Mucosa of descending colon (tissue), 3 donors: ENCODE results near the gene KSR1. TPM values are rescaled to one million over a fixed set of nuclear protein-coding genes. Genes with fewer than 3 reads are reported as not detected.

Experiments
- ATAC-seq: fragments of 200-7000 bp; cut with Tn5 transposase; one replicate; pipeline ENCODE4 v1.9.1; 2020; ENCODE audit warnings: mild to moderate bottlenecking, moderate library complexity
- DNase-seq, 3 donors: peaks; one replicate each; pipeline ENCODE4 v3.0.0-alpha.2; 2020
- H3K36me3 ChIP-seq: fragments of 200-600 bp; one replicate; pipeline ENCODE4 v1.8.0; 2021; ENCODE audit warnings: low read depth, mild to moderate bottlenecking
- H3K4me1 ChIP-seq: fragments of 200-600 bp; one replicate; pipeline ENCODE4 v1.8.0; 2021; ENCODE audit warnings: low read depth, mild to moderate bottlenecking
- H3K4me3 ChIP-seq: fragments of 200-600 bp; one replicate; pipeline ENCODE4 v1.8.0; 2021; ENCODE audit warnings: mild to moderate bottlenecking
- H3K9me3 ChIP-seq: fragments of 200-600 bp; one replicate; pipeline ENCODE4 v1.8.0; 2021; ENCODE audit warnings: mild to moderate bottlenecking
- CTCF ChIP-seq: fragments of 200-600 bp; IDR thresholded peaks from one replicate; pipeline ENCODE4 v1.8.0; 2022; ENCODE audit warnings: antibody characterized with exemption, mild to moderate bottlenecking
- intact Hi-C, 2 donors: fragments of 100-400 bp; cut with DNase I in 1 of 2; cut with micrococcal nuclease in 1 of 2; formaldehyde crosslinking; loops; one replicate each; pipeline versions ENCODE4 v1.11.0 to v1.11.1; 2022; cut with DNase I, micrococcal nuclease
- total RNA-seq, 3 donors: library from RNA; stranded (reverse); fragmentation: NEBNext Ultra II Directional in 2 of 3; extraction: Animal tissue kit (Norgen Biotek cat#: 25700) in 2 of 3; gene quantifications; one replicate each; pipeline versions ENCODE4 v1.2.1 to v1.2.4, GENCODE V29; 2021 to 2023
- donor health status: DM: no; HTN: no; CAD: no; lungs with moderate emphysema.
- donor health status: DM: no; HTN: no; CAD: no.
- donor health status: DM: no; HTN: yes; CAD: no.

The KSR1 gene
- total RNA-seq, 3 donors from 2014 or later, result 20.5 to 50.4 (median 21.3) TPM

- no peak for TF ChIP-seq CTCF
- intact Hi-C loops, result no loop called here
- peaks cover 4% of the 10 kb centered on the region for H3K4me1 ChIP-seq
- ATAC-seq (no peak), DNase-seq (no peak)
- H3K9me3 ChIP-seq, result no peaks in the 10 kb centered on the region
- no peaks in the 10 kb centered on the region for H3K36me3 ChIP-seq
- H3K4me3 ChIP-seq, result no peak overlapping the region
Observed at GRCh38 chr17:27524594-27524993, 68.3 kb downstream of the KSR1 start.

GRCh38 chr17:27525316-27525715 is 69.1 kb downstream of the KSR1 start:
- no peak for DNase-seq
- no peak for ATAC-seq
- Histone ChIP-seq H3K36me3 (no peaks in the 10 kb centered on the region), H3K4me1 (peaks cover 4% of the 10 kb centered on the region), H3K4me3 (no peak overlapping the region), H3K9me3 (no peaks in the 10 kb centered on the region)
- intact Hi-C loops, result no loop called here
- no peak for TF ChIP-seq CTCF

- DNase-seq (no peak), ATAC-seq (no peak)
- H3K36me3 ChIP-seq, result no peaks in the 10 kb centered on the region
- no peak for TF ChIP-seq CTCF
- no peaks in the 10 kb centered on the region for H3K9me3 ChIP-seq
- no peak overlapping the region for H3K4me3 ChIP-seq
- H3K4me1 ChIP-seq, result peaks cover 4% of the 10 kb centered on the region
- intact Hi-C loops, result no loop called here
Observed at GRCh38 chr17:27525836-27526603, 69.8 kb downstream of the KSR1 start.

DNA sequence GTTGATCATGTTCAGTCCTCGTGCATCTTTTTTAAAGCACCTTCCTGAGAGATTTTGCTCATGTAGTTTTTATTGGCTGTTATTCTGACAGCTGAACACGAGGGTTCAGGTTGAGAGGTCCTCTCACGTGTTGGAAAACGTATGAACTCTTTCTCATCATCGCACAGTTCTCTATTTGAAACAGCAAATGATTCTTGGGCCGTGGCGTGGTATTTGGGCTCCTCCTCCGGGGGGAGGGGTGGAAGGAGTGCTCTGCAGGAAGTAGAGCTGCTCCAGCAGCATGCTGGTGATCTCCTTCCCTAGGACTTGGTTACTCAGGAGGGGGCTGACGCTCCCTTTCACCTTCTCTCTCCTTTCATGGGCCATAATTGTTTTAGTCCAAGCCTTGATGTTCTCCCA is 70.4 kb downstream of the KSR1 start:
- DNase-seq, result peak in 2 of 3 donors; percentile 58 to 61
- Histone ChIP-seq H3K4me3 (no peak overlapping the region), H3K4me1 (peaks cover 4% of the 10 kb centered on the region), H3K9me3 (no peaks in the 10 kb centered on the region), H3K36me3 (no peaks in the 10 kb centered on the region)
- no peak for TF ChIP-seq CTCF
- intact Hi-C loops, result no loop called here
- ATAC-seq, result peak; percentile 76

GRCh38 chr17:27529230-27529796 is 73.1 kb downstream of the KSR1 start:
- ATAC-seq (no peak), DNase-seq (no peak)
- Histone ChIP-seq H3K36me3 (no peaks in the 10 kb centered on the region), H3K9me3 (no peaks in the 10 kb centered on the region), H3K4me1 (peaks cover 11% of the 10 kb centered on the region), H3K4me3 (no peak overlapping the region)
- intact Hi-C loops, result no loop called here
- no peak for TF ChIP-seq CTCF
